Smooth muscle cell (in vitro differentiated cells): ENCODE data around the gene STARD9. TPM values are rescaled to one million over a fixed set of nuclear protein-coding genes. Genes with fewer than 3 reads are reported as not detected.

Source experiments
- DNase-seq: peaks from one replicate; lab custom pipeline; 2025; ENCODE audit not compliant: unreplicated experiment; lab: John Stamatoyannopoulos, UW
- H2AFZ ChIP-seq: fragments of 200-600 bp; sonication (generic); 2 replicates; pipeline ENCODE4 v1.6.0; 2016; ENCODE audit warnings: antibody characterized with exemption, low read depth, mild to moderate bottlenecking
- H3F3A ChIP-seq: fragments of 200-600 bp; sonication (generic); 2 replicates; pipeline ENCODE4 v1.6.0; 2017; ENCODE audit warnings: antibody characterized with exemption, low read depth
- H3K27ac ChIP-seq: fragments of 200-600 bp; sonication (generic); 2 replicates; pipeline ENCODE4 v1.5.1; 2016; ENCODE audit warnings: low read depth, mild to moderate bottlenecking
- H3K27me3 ChIP-seq: fragments of 200-600 bp; sonication (generic); 2 replicates; pipeline ENCODE4 v1.6.1; 2016; ENCODE audit warnings: low read depth, mild to moderate bottlenecking
- H3K36me3 ChIP-seq: fragments of 200-600 bp; sonication (generic); 2 replicates; pipeline ENCODE4 v1.5.1; 2016; ENCODE audit warnings: low read depth
- H3K4me1 ChIP-seq: fragments of 200-600 bp; sonication (generic); 2 replicates; pipeline ENCODE4 v1.5.1; 2016; ENCODE audit warnings: low read depth
- H3K4me2 ChIP-seq: fragments of 200-600 bp; sonication (generic); 2 replicates; pipeline ENCODE4 v1.6.0; 2016; ENCODE audit warnings: mild to moderate bottlenecking
- H3K4me3 ChIP-seq: fragments of 200-600 bp; sonication (generic); 2 replicates; pipeline ENCODE4 v1.5.1; 2016; ENCODE audit warnings: mild to moderate bottlenecking
- H3K79me2 ChIP-seq: fragments of 200-600 bp; sonication (generic); 2 replicates; pipeline ENCODE4 v1.6.0; 2016; ENCODE audit warnings: low read depth, mild to moderate bottlenecking
- H3K9ac ChIP-seq: fragments of 200-600 bp; sonication (generic); 2 replicates; pipeline ENCODE4 v1.6.0; 2016; ENCODE audit warnings: low read depth
- H3K9me3 ChIP-seq: fragments of 200-600 bp; sonication (generic); replicated peaks from 2 replicates; pipeline ENCODE4 v1.5.1; 2016; ENCODE audit warnings: low read depth
- H4K20me1 ChIP-seq: fragments of 200-600 bp; sonication (generic); 2 replicates; pipeline ENCODE4 v1.6.0; 2016; ENCODE audit warnings: low read depth
- CTCF ChIP-seq: fragments of 200-600 bp; sonication (generic); IDR thresholded peaks from 2 replicates; pipeline ENCODE4 v1.5.1; 2017; ENCODE audit warnings: borderline replicate concordance, mild to moderate bottlenecking, antibody characterized with exemption; ENCODE audit not compliant: insufficient read depth, poor library complexity, severe bottlenecking
- WGBS: methylation state at CpG from one replicate; pipeline ENCODE4 v1.1.7; 2016; ENCODE audit warnings: low lambda C conversion rate; 5-methylcytosine and 5-hydroxymethylcytosine counted together
- polyA plus RNA-seq: library from polyadenylated mRNA; unstranded; fragments of >200 nt; fragmentation: Nextera tagmentation; extraction: Ambion mirVana; gene quantifications from 2 replicates; pipeline ENCODE4 v1.2.1, GENCODE V29; 2016
- total RNA-seq: library from RNA; depleted of rRNA; stranded (reverse); fragments of >200 nt; gene quantifications from 2 replicates; pipeline ENCODE4 v1.2.3, GENCODE V29; 2014

The STARD9 gene
- total and polyA plus RNA-seq, 2 experiments from 2014 or later: 1.6 to 6.3 TPM

- Histone ChIP-seq H3K79me2 (no peaks in the 10 kb centered on the region), H3F3A (no peaks in the 10 kb centered on the region), H3K4me2 (no peak overlapping the region), H3K9ac (no peak overlapping the region), H3K27me3 (no peaks in the 10 kb centered on the region), H2AFZ (no peak overlapping the region), H3K36me3 (peaks cover 16% of the 10 kb centered on the region), H3K4me1 (no peaks in the 10 kb centered on the region), H3K4me3 (no peak overlapping the region), H3K27ac (no peak overlapping the region), H3K9me3 (no peaks in the 10 kb centered on the region), H4K20me1 (no peaks in the 10 kb centered on the region)
- TF ChIP-seq CTCF: no peak
- WGBS: 94% methylated on average over 4 of the region's 4 CpGs
- DNase-seq: no peak
Measured at GRCh38 chr15:42723068-42723467, 147.7 kb downstream of the STARD9 start.

- Histone ChIP-seq H3K36me3 (peaks cover 16% of the 10 kb centered on the region), H3K4me3 (no peak overlapping the region), H3K27ac (no peak overlapping the region), H3K9ac (no peak overlapping the region), H2AFZ (no peak overlapping the region), H3K27me3 (no peaks in the 10 kb centered on the region), H4K20me1 (no peaks in the 10 kb centered on the region), H3K4me1 (no peaks in the 10 kb centered on the region), H3K9me3 (no peaks in the 10 kb centered on the region), H3K4me2 (no peak overlapping the region), H3K79me2 (no peaks in the 10 kb centered on the region), H3F3A (no peaks in the 10 kb centered on the region)
- no peak for TF ChIP-seq CTCF
- no peak for DNase-seq
- WGBS: 99% methylated on average over 6 of the region's 6 CpGs
Measured at GRCh38 chr15:42724276-42724675, 148.9 kb downstream of the STARD9 start.

- Histone ChIP-seq H4K20me1 (no peaks in the 10 kb centered on the region), H3K9ac (no peak overlapping the region), H3K4me2 (no peak overlapping the region), H2AFZ (no peak overlapping the region), H3F3A (no peaks in the 10 kb centered on the region), H3K4me1 (no peaks in the 10 kb centered on the region), H3K36me3 (peaks cover 13% of the 10 kb centered on the region), H3K79me2 (no peaks in the 10 kb centered on the region), H3K4me3 (no peak overlapping the region), H3K27ac (no peak overlapping the region), H3K27me3 (no peaks in the 10 kb centered on the region), H3K9me3 (no peaks in the 10 kb centered on the region)
- TF ChIP-seq CTCF: no peak
- no peak for DNase-seq
- WGBS: 90% methylated on average over 12 of the region's 12 CpGs
Measured at GRCh38 chr15:42725331-42725903, 150.0 kb downstream of the STARD9 start.

GRCh38 chr15:42726114-42726513, 150.7 kb downstream of the STARD9 start:
- Histone ChIP-seq H3K79me2 (no peaks in the 10 kb centered on the region), H2AFZ (no peak overlapping the region), H4K20me1 (no peaks in the 10 kb centered on the region), H3K9ac (no peak overlapping the region), H3K4me1 (no peaks in the 10 kb centered on the region), H3K27me3 (no peaks in the 10 kb centered on the region), H3K27ac (no peak overlapping the region), H3F3A (no peaks in the 10 kb centered on the region), H3K4me3 (no peak overlapping the region), H3K36me3 (peaks cover 13% of the 10 kb centered on the region), H3K4me2 (no peak overlapping the region), H3K9me3 (no peaks in the 10 kb centered on the region)
- TF ChIP-seq CTCF: no peak
- 96% methylated on average over 11 of the region's 11 CpGs for WGBS
- DNase-seq: no peak
